B cell (primary cell): Measurements from ENCODE around the gene COL28A1. TPM values are rescaled to one million over a fixed set of nuclear protein-coding genes. Genes with fewer than 3 reads are reported as not detected.

Experiments used
- ATAC-seq: fragments of 200-7000 bp; cut with Tn5 transposase; one replicate; pipeline ENCODE4 v1.10.0; 2021; ENCODE audit warnings: low read depth, mild to moderate bottlenecking, moderate number of reproducible peaks, moderate library complexity
- CTCF ChIA-PET: fragments of 350-600 bp; sonication (Branson Sonifier 250); formaldehyde crosslinking; loops from one replicate; lab custom pipeline; 2021; ENCODE audit warnings: antibody characterized with exemption, inconsistent platforms; lab: Charles Lee
- POLR2A ChIA-PET: fragments of 350-600 bp; sonication (Branson Sonifier 250); formaldehyde crosslinking; loops from one replicate; lab custom pipeline; 2021; ENCODE audit warnings: antibody characterized with exemption; lab: Charles Lee
- DNase-seq: peaks from one replicate; pipeline ENCODE4 v3.0.0; 2013
- H2AFZ ChIP-seq: 2 replicates; pipeline ENCODE4 v1.6.1; 2012; ENCODE audit warnings: mild to moderate bottlenecking, low read depth, low read length; ENCODE audit not compliant: insufficient read depth, poor library complexity, severe bottlenecking
- H3K27ac ChIP-seq, 2 donors: 1 replicate in 1 of 2; 2 replicates in 1 of 2; pipeline ENCODE4 v1.5.1; 2012 to 2013; ENCODE audit warnings: low read length in 2 of 2, mild to moderate bottlenecking in 2 of 2, moderate library complexity in 1 of 2
- H3K27me3 ChIP-seq, 4 experiments: fragments of 200-600 bp in 1 of 4; sonication (generic) in 1 of 4; replicated peaks in 1 of 4; 1 replicate in 2 of 4; 2 replicates in 2 of 4; pipeline versions ENCODE4 v1.6.1 to v1.7.0; 2013 to 2016; ENCODE audit warnings: low read length in 3 of 4, mild to moderate bottlenecking in 2 of 4, mixed read lengths in 1 of 4, moderate library complexity in 1 of 4; ENCODE audit not compliant: insufficient read depth in 4 of 4, control insufficient read depth in 3 of 4; ENCODE audit errors: control extremely low read depth in 1 of 4
- H3K36me3 ChIP-seq, 2 experiments: replicated peaks in 1 of 2; 1 replicate in 1 of 2; 2 replicates in 1 of 2; pipeline versions ENCODE4 v1.6.1 to v1.7.1; 2013; ENCODE audit warnings: low read length in 1 of 2; ENCODE audit not compliant: insufficient read depth in 2 of 2, control insufficient read depth in 1 of 2; ENCODE audit errors: control extremely low read depth in 1 of 2, extremely low read depth in 1 of 2
- H3K4me1 ChIP-seq, 2 donors: fragments of 200-600 bp in 1 of 2; sonication (generic) in 1 of 2; 1 replicate in 1 of 2; 2 replicates in 1 of 2; pipeline versions ENCODE4 v1.5.1 to v1.6.1; 2013 to 2017; ENCODE audit warnings: low read length in 2 of 2; ENCODE audit not compliant: control insufficient read depth in 2 of 2, insufficient read depth in 2 of 2
- H3K4me2 ChIP-seq: replicated peaks from 2 replicates; pipeline ENCODE3; 2012; ENCODE audit warnings: mild to moderate bottlenecking, low read depth, low read length; ENCODE audit not compliant: poor library complexity, severe bottlenecking
- H3K4me3 ChIP-seq, 5 experiments: fragments of 200-600 bp in 1 of 5; sonication (generic) in 1 of 5; 1 replicate in 3 of 5; 2 replicates in 2 of 5; pipeline versions ENCODE4 v1.5.1 to v1.7.0; 2011 to 2016; ENCODE audit warnings: low read length in 4 of 5, mild to moderate bottlenecking in 4 of 5, low read depth in 2 of 5, control low read depth in 1 of 5, moderate library complexity in 1 of 5; ENCODE audit not compliant: insufficient read depth in 1 of 5; ENCODE audit errors: control extremely low read depth in 1 of 5, extremely low read depth in 1 of 5
- H3K79me2 ChIP-seq: fragments of 200-600 bp; sonication (generic); one replicate; pipeline ENCODE4 v1.6.0; 2016; ENCODE audit warnings: low read length; ENCODE audit not compliant: control insufficient read depth, insufficient read depth
- H3K9ac ChIP-seq: fragments of 200-600 bp; sonication (generic); 2 replicates; pipeline ENCODE4 v1.6.1; 2017; ENCODE audit warnings: mild to moderate bottlenecking, low read length, moderate library complexity
- H3K9me3 ChIP-seq, 3 donors: one replicate each; pipeline versions ENCODE4 v1.6.1 to v1.7.1; 2013; ENCODE audit warnings: low read length in 2 of 3; ENCODE audit not compliant: control insufficient read depth in 2 of 3, insufficient read depth in 1 of 3; ENCODE audit errors: control extremely low read depth in 1 of 3
- H4K20me1 ChIP-seq: 2 replicates; pipeline ENCODE4 v1.6.0; 2012; ENCODE audit warnings: mild to moderate bottlenecking, low read length; ENCODE audit not compliant: insufficient read depth, control insufficient read depth, poor library complexity, severe bottlenecking
- H3K27ac Mint-ChIP-seq: one replicate; pipeline ENCODE4 v1.8.0; 2021; ENCODE audit warnings: mixed read lengths
- H3K27me3 Mint-ChIP-seq: one replicate; pipeline ENCODE4 v1.8.0; 2021; ENCODE audit warnings: mixed read lengths
- H3K4me1 Mint-ChIP-seq: one replicate; pipeline ENCODE4 v1.8.0; 2021; ENCODE audit warnings: mixed read lengths
- H3K4me3 Mint-ChIP-seq: one replicate; pipeline ENCODE4 v1.8.0; 2021; ENCODE audit warnings: mixed read lengths
- H3K9me3 Mint-ChIP-seq: one replicate; pipeline ENCODE4 v1.8.0; 2022; ENCODE audit warnings: mixed read lengths; ENCODE audit not compliant: insufficient read depth
- CTCF ChIP-seq: fragments of 200-600 bp; IDR thresholded peaks from one replicate; pipeline ENCODE4 v1.8.0; 2022; ENCODE audit warnings: antibody characterized with exemption, mild to moderate bottlenecking
- EZH2 ChIP-seq: IDR thresholded peaks from 2 replicates; pipeline ENCODE4 v1.6.1; 2012; ENCODE audit warnings: borderline replicate concordance, low read depth, mild to moderate bottlenecking, moderate library complexity, low read length; ENCODE audit not compliant: insufficient read depth, poor library complexity, severe bottlenecking
- WGBS: methylation state at CpG from one replicate; pipeline ENCODE4 v1.1.5; 2013; ENCODE audit warnings: missing lambda C conversion rate; ENCODE audit not compliant: insufficient coverage; 5-methylcytosine and 5-hydroxymethylcytosine counted together
- intact Hi-C: fragments of 100-400 bp; cut with micrococcal nuclease; formaldehyde crosslinking; loops from one replicate; pipeline ENCODE4 v1.10.0; 2022
- polyA plus RNA-seq: library from polyadenylated mRNA; depleted of rRNA; stranded (reverse); fragments of >200 nt; gene quantifications from 2 replicates; pipeline ENCODE4 v1.2.3, GENCODE V29; 2012
- total RNA-seq, 2 donors: library from RNA; stranded (reverse); fragments of 120-200 nt in 1 of 2; gene quantifications; 1 replicate in 1 of 2; 2 replicates in 1 of 2; pipeline versions ENCODE4 v1.2.3 to v1.2.4, GENCODE V29; 2013 to 2022

Gene COL28A1
- total and polyA plus RNA-seq, 2 donors (not counting 1 experiment from before 2014, with no cell fraction given), result 0.18 to 0.67 TPM

GRCh38 chr7:7309203-7309602 is 226.5 kb downstream of the COL28A1 start:
- Histone ChIP-seq H3K9me3 (no peaks in the 10 kb centered on the region), H3K4me1 (no peaks in the 10 kb centered on the region), H3K4me3 (no peak overlapping the region), H3K27me3 (no peaks in the 10 kb centered on the region), H2AFZ (no peak overlapping the region), H3K9ac (no peak overlapping the region), H3K27ac (no peak overlapping the region), H4K20me1 (no peaks in the 10 kb centered on the region), H3K79me2 (no peaks in the 10 kb centered on the region), H3K4me2 (no peak overlapping the region), H3K36me3 (no peaks in the 10 kb centered on the region)
- DNase-seq (no peak), ATAC-seq (no peak)
- no peaks in the 10 kb centered on the region for H3K9me3 Mint-ChIP-seq
- ChIA-PET CTCF (no interaction called here), POLR2A (no interaction called here)
- no CpG with 5 or more reads among the region's 1 CpG for WGBS
- TF ChIP-seq CTCF, result no peak
- TF ChIP-seq EZH2, result no peak
- H3K4me1 Mint-ChIP-seq, result no peaks in the 10 kb centered on the region
- H3K27me3 Mint-ChIP-seq, result peaks cover 7% of the 10 kb centered on the region
- intact Hi-C loops, result no loop called here
- H3K27ac Mint-ChIP-seq, result no peak overlapping the region
- H3K4me3 Mint-ChIP-seq, result no peak overlapping the region

Other genes with a start within 250 kb of the COL28A1 start
- gene MIOS, start 31.0 kb upstream of the COL28A1 start, total RNA-seq, result 48.7 and 50.1 TPM in 2 replicates
- gene MIOS, start 31.0 kb upstream of the COL28A1 start, polyA plus RNA-seq, result 28.9 and 43.6 TPM in 2 replicates
- 25.9 and 27.3 TPM in 2 replicates for gene UMAD1, start 104.9 kb upstream of the COL28A1 start, total RNA-seq
- 11.6 and 13.7 TPM in 2 replicates for gene UMAD1, start 104.9 kb upstream of the COL28A1 start, polyA plus RNA-seq
- gene RPA3, start 182.7 kb upstream of the COL28A1 start, total RNA-seq, result 45.2 and 49.3 TPM in 2 replicates
- gene RPA3, start 182.7 kb upstream of the COL28A1 start, polyA plus RNA-seq, result 25.6 and 51.4 TPM in 2 replicates